Measurements from ENCODE around the gene RPA1. TPM values are rescaled to one million over a fixed set of nuclear protein-coding genes. Genes with fewer than 3 reads are reported as not detected.
"Not testable (repeated sequence)": the region's sequence is repeated elsewhere in the genome, so short reads cannot be mapped to it uniquely, and the experiment has no call there.

Gene RPA1
- total RNA-seq, 2 experiments from 2014 or later, result 38.6 to 38.7 TPM

GRCh38 chr17:1793447-1793806, 36.4 kb upstream of the RPA1 start:
- no peak overlapping the region for H3K27ac ChIP-seq (ENCODE audit: low read depth in 1 of 2, low read length in 2 of 2)
- Mint-ChIP-seq H3K27ac (no peak overlapping the region), H3K4me1 (ENCODE audit: low read depth) (peaks cover 13% of the 10 kb centered on the region), H3K36me3 (ENCODE audit: low read depth) (peaks cover 32% of the 10 kb centered on the region), H3K27me3 (no peaks in the 10 kb centered on the region), H3K9me3 (no peaks in the 10 kb centered on the region), H3K4me3 (no peak overlapping the region)
- intact Hi-C loops (cut with DNase I, micrococcal nuclease), result no loop called here
- H3K4me1 ChIP-seq (ENCODE audit: insufficient read depth, low read length), result peaks cover 3% of the 10 kb centered on the region
- H3K4me3 ChIP-seq (ENCODE audit: low read length), result no peak overlapping the region
- ATAC-seq (ENCODE audit: poor library complexity) (no peak), DNase-seq (no peak)
- no peaks in the 10 kb centered on the region for H3K27me3 ChIP-seq (ENCODE audit: control insufficient read depth in 1 of 2, insufficient read depth in 2 of 2, low read length in 2 of 2)
- peaks cover 20% of the 10 kb centered on the region for H3K36me3 ChIP-seq (ENCODE audit: insufficient read depth, low read length)
- TF ChIP-seq CTCF (IDR thresholded peaks at IDR 0.05), result no peak
- ChIA-PET POLR2A (interaction anchor here (0.9 to 1.3 kb wide), 2 partner anchors 13 to 29 kb away, joined by 3 read pairs; no protein-coding TSS in a partner anchor), CTCF (no interaction called here)
- no peaks in the 10 kb centered on the region for H3K9me3 ChIP-seq (ENCODE audit: control insufficient read depth in 1 of 2, insufficient read depth in 1 of 2, low read length in 2 of 2)

- H3K27me3 ChIP-seq (ENCODE audit: control insufficient read depth in 1 of 2, insufficient read depth in 2 of 2, low read length in 2 of 2), result no peaks in the 10 kb centered on the region
- no peak for DNase-seq
- no peaks in the 10 kb centered on the region for H3K9me3 Mint-ChIP-seq
- POLR2A ChIA-PET, result no interaction called here
- ATAC-seq (ENCODE audit: poor library complexity), result no peak
- peaks cover 3% of the 10 kb centered on the region for H3K4me1 ChIP-seq (ENCODE audit: insufficient read depth, low read length)
- H3K27me3 Mint-ChIP-seq, result no peaks in the 10 kb centered on the region
- H3K4me3 ChIP-seq (ENCODE audit: low read length), result no peak overlapping the region
- H3K36me3 ChIP-seq (ENCODE audit: insufficient read depth, low read length), result peaks cover 40% of the 10 kb centered on the region
- intact Hi-C loops (cut with DNase I, micrococcal nuclease), result no loop called here
- no peak overlapping the region for H3K27ac ChIP-seq (ENCODE audit: low read depth in 1 of 2, low read length in 2 of 2)
- CTCF ChIA-PET, result no interaction called here
- no peak for TF ChIP-seq CTCF (IDR thresholded peaks at IDR 0.05)
- peaks cover 41% of the 10 kb centered on the region for H3K36me3 Mint-ChIP-seq (ENCODE audit: low read depth)
- H3K27ac Mint-ChIP-seq, result no peak overlapping the region
- peaks cover 13% of the 10 kb centered on the region for H3K4me1 Mint-ChIP-seq (ENCODE audit: low read depth)
- no peak overlapping the region for H3K4me3 Mint-ChIP-seq
- H3K9me3 ChIP-seq (ENCODE audit: control insufficient read depth in 1 of 2, insufficient read depth in 1 of 2, low read length in 2 of 2), result no peaks in the 10 kb centered on the region
These were observed 33.0 kb upstream of the RPA1 start for GRCh38 chr17:1796800-1797199.

GRCh38 chr17:1797323-1797722, 32.5 kb upstream of the RPA1 start:
- no peak for TF ChIP-seq CTCF (IDR thresholded peaks at IDR 0.05)
- no peaks in the 10 kb centered on the region for H3K27me3 ChIP-seq (ENCODE audit: control insufficient read depth in 1 of 2, insufficient read depth in 2 of 2, low read length in 2 of 2)
- peaks cover 3% of the 10 kb centered on the region for H3K4me1 ChIP-seq (ENCODE audit: insufficient read depth, low read length)
- DNase-seq, result no peak
- H3K4me3 ChIP-seq (ENCODE audit: low read length), result no peak overlapping the region
- CTCF ChIA-PET, result interaction anchor here (0.9 kb wide), 1 partner anchor 33 kb away, joined by 3 read pairs; no protein-coding TSS in a partner anchor
- Mint-ChIP-seq H3K4me1 (ENCODE audit: low read depth) (peaks cover 13% of the 10 kb centered on the region), H3K36me3 (ENCODE audit: low read depth) (peaks cover 44% of the 10 kb centered on the region), H3K27ac (no peak overlapping the region), H3K4me3 (no peak overlapping the region), H3K9me3 (no peaks in the 10 kb centered on the region), H3K27me3 (no peaks in the 10 kb centered on the region)
- POLR2A ChIA-PET, result no interaction called here
- peaks cover 44% of the 10 kb centered on the region for H3K36me3 ChIP-seq (ENCODE audit: insufficient read depth, low read length)
- no peaks in the 10 kb centered on the region for H3K9me3 ChIP-seq (ENCODE audit: control insufficient read depth in 1 of 2, insufficient read depth in 1 of 2, low read length in 2 of 2)
- intact Hi-C loops (cut with DNase I, micrococcal nuclease), result no loop called here
- H3K27ac ChIP-seq (ENCODE audit: low read depth in 1 of 2, low read length in 2 of 2), result no peak overlapping the region
- ATAC-seq (ENCODE audit: poor library complexity), result no peak

GRCh38 chr17:1797846-1798245, 32.0 kb upstream of the RPA1 start:
- H3K4me1 Mint-ChIP-seq (ENCODE audit: low read depth), result peaks cover 13% of the 10 kb centered on the region
- DNase-seq; H3K27ac Mint-ChIP-seq; H3K27me3 Mint-ChIP-seq; H3K4me3 Mint-ChIP-seq; intact Hi-C loops (cut with DNase I, micrococcal nuclease); H3K9me3 Mint-ChIP-seq; H3K27ac ChIP-seq (ENCODE audit: low read depth in 1 of 2, low read length in 2 of 2); H3K4me3 ChIP-seq (ENCODE audit: low read length); H3K4me1 ChIP-seq (ENCODE audit: insufficient read depth, low read length); ATAC-seq (ENCODE audit: poor library complexity); H3K9me3 ChIP-seq (ENCODE audit: control insufficient read depth in 1 of 2, insufficient read depth in 1 of 2, low read length in 2 of 2); H3K27me3 ChIP-seq (ENCODE audit: control insufficient read depth in 1 of 2, insufficient read depth in 2 of 2, low read length in 2 of 2): not testable (repeated sequence)
- H3K36me3 Mint-ChIP-seq (ENCODE audit: low read depth), result peaks cover 49% of the 10 kb centered on the region
- peaks cover 44% of the 10 kb centered on the region for H3K36me3 ChIP-seq (ENCODE audit: insufficient read depth, low read length)
- ChIA-PET CTCF (interaction anchor here (0.9 kb wide), 1 partner anchor 34 kb away, joined by 3 read pairs; no protein-coding TSS in a partner anchor), POLR2A (interaction anchor here (0.7 kb wide), 1 partner anchor 31 kb away, joined by 6 read pairs; no protein-coding TSS in a partner anchor)

Data from CD4-positive, alpha-beta T cell (primary cell).